ENCODE data around the gene BPIFB2.

Gene BPIFB2

GRCh38 chr20:33009214-33010132 is 2.0 kb downstream of the BPIFB2 start:
- TF ChIP-seq TEAD4 (IDR thresholded peaks at IDR 0.05) (no peak), ZBTB7A (IDR thresholded peaks at IDR 0.05; ENCODE audit: low read depth) (no peak), EP300 (IDR thresholded peaks at IDR 0.05; ENCODE audit: borderline replicate concordance) (no peak), CREB1 (IDR thresholded peaks at IDR 0.05; ENCODE audit: low read depth) (no peak), TCF12 (IDR thresholded peaks at IDR 0.05; ENCODE audit: low read depth) (no peak), REST (IDR thresholded peaks at IDR 0.05; ENCODE audit: low read depth) (no peak), USF1 (IDR thresholded peaks at IDR 0.05) (no peak), YY1 (IDR thresholded peaks at IDR 0.05; ENCODE audit: low read depth) (no peak), FOXM1 (IDR thresholded peaks at IDR 0.05; ENCODE audit: borderline replicate concordance, low read depth) (no peak), RAD21 (IDR thresholded peaks at IDR 0.05; ENCODE audit: low read depth) (no peak), MAX (IDR thresholded peaks at IDR 0.05) (no peak)

GRCh38 chr20:33010133-33010504 is 2.6 kb downstream of the BPIFB2 start:
- TF ChIP-seq CEBPB (IDR thresholded peaks at IDR 0.05) (no peak), TEAD4 (IDR thresholded peaks at IDR 0.05) (no peak), RAD21 (IDR thresholded peaks at IDR 0.05; ENCODE audit: low read depth) (no peak), EP300 (IDR thresholded peaks at IDR 0.05; ENCODE audit: borderline replicate concordance) (no peak), EGR1 (IDR thresholded peaks at IDR 0.05) (no peak), USF1 (IDR thresholded peaks at IDR 0.05) (no peak), CREB1 (IDR thresholded peaks at IDR 0.05; ENCODE audit: low read depth) (no peak), FOXM1 (IDR thresholded peaks at IDR 0.05; ENCODE audit: borderline replicate concordance, low read depth) (no peak), YY1 (IDR thresholded peaks at IDR 0.05; ENCODE audit: low read depth) (no peak), MAX (IDR thresholded peaks at IDR 0.05) (no peak), REST (IDR thresholded peaks at IDR 0.05; ENCODE audit: low read depth) (no peak), TAF1 (IDR thresholded peaks at IDR 0.05; ENCODE audit: low read depth) (no peak), NFIC (IDR thresholded peaks at IDR 0.05) (no peak), ZBTB7A (IDR thresholded peaks at IDR 0.05; ENCODE audit: low read depth) (no peak)

- TF ChIP-seq CREB1 (IDR thresholded peaks at IDR 0.05; ENCODE audit: low read depth) (no peak), NFIC (IDR thresholded peaks at IDR 0.05) (no peak), REST (IDR thresholded peaks at IDR 0.05; ENCODE audit: low read depth) (no peak), YY1 (IDR thresholded peaks at IDR 0.05; ENCODE audit: low read depth) (no peak), ZBTB7A (IDR thresholded peaks at IDR 0.05; ENCODE audit: low read depth) (no peak), TAF1 (IDR thresholded peaks at IDR 0.05; ENCODE audit: low read depth) (no peak), EP300 (IDR thresholded peaks at IDR 0.05; ENCODE audit: borderline replicate concordance) (no peak), CEBPB (IDR thresholded peaks at IDR 0.05) (no peak), USF1 (IDR thresholded peaks at IDR 0.05) (no peak), TCF12 (IDR thresholded peaks at IDR 0.05; ENCODE audit: low read depth) (no peak), TEAD4 (IDR thresholded peaks at IDR 0.05) (no peak), RAD21 (IDR thresholded peaks at IDR 0.05; ENCODE audit: low read depth) (no peak), EGR1 (IDR thresholded peaks at IDR 0.05) (no peak), FOXM1 (IDR thresholded peaks at IDR 0.05; ENCODE audit: borderline replicate concordance, low read depth) (no peak), MAX (IDR thresholded peaks at IDR 0.05) (no peak)
These were observed 3.4 kb downstream of the BPIFB2 start for GRCh38 chr20:33010674-33011449.

All from Ishikawa (cell line).